ENCODE measurements around the gene CILP.

GRCh38 chr15:65184305-65184867, 26.9 kb downstream of the CILP start:
- TF ChIP-seq TCF7L2 (IDR thresholded peaks at IDR 0.05; ENCODE audit: low read depth, low read length) (no peak), CAMTA2 (CRISPR knock-in tag; IDR thresholded peaks at IDR 0.05; ENCODE audit: borderline replicate concordance) (no peak)
